GM19438 (cell line): Measurements from ENCODE around the gene MYBPC2.

Source experiments
- ATAC-seq: cut with Tn5 transposase; IDR thresholded peaks from one replicate; pipeline ENCODE4 v1.9.1; 2021; ENCODE audit warnings: low read depth; ENCODE audit not compliant: unreplicated experiment

MYBPC2 gene

DNA sequence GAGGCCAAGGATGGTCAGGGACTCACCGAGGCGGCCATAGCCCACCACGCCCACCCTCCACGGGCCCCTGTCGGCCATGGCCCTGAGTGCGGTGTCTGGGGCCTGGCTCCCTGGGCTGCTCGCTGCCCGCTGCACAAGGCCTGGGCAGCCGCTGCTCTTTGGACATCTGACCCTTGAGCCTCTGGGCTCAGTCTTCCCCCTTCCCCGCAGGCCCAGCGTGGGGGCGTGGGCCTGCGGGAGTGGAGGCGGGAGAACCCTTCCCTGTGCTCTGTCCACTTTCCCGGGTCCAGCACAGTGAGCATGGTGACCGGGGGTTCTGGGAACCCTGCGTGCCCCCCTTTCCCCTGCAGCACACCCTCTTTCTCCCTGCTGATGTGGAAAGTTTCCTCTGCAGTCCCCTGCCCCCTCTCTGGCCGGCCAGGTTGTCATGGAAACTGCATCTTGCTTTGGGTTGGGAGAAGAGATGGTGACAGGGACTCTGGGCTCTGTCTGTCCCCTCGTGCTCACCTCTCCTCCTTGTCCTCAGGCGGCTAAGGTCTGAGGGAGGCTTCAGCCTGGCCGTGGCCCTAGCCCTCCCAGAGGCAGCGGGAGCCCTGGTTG, 81.2 kb downstream of the MYBPC2 start, which contains the start of gene ASPDH:
Gene ASPDH, minus strand, starts transcription at position 168 of the 600 bp plus-strand sequence. Its CDS starts 90 bp downstream, at position 78.
- ATAC-seq = no peak

DNA sequence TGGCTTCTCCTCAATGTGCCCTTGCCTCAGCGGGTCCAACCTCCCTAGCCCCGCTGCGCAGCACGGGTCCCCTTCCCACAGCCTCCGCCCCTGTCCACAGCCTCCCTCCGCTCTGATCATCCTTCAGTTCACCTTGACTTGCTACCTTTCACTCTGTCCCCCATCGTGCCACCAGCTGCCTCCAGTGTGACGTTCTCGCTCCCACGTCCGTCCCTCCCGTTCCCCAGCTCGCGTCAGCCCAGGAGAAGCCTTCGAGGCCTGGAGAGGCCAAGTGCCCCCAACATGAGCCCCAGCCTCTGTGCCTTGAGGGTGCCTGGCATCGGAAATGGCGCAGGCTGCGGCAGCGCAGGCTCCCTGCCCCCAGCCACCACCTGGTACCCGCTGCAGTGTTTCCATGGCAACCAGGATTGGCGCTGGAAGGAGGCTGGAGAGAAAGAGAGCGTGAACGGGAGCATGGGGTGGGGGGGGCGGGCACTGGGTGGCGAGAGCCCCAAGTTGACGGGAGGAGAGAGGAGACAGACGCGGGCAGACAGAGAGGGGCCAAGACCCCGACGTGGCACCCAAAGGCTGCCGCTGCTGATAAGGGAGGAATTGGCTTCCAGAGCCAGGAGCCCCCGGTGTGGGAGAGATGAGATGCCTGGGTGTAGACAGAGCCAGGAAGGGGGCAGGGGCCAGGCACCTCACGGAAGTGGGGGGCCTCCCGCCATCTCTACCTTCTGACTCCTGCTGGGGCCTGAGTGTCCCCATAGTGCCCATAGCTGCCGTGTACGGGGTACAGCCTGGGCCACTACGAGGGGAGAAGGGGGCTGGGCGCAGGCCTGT, 81.9 kb downstream of the MYBPC2 start:
- no peak for ATAC-seq

DNA sequence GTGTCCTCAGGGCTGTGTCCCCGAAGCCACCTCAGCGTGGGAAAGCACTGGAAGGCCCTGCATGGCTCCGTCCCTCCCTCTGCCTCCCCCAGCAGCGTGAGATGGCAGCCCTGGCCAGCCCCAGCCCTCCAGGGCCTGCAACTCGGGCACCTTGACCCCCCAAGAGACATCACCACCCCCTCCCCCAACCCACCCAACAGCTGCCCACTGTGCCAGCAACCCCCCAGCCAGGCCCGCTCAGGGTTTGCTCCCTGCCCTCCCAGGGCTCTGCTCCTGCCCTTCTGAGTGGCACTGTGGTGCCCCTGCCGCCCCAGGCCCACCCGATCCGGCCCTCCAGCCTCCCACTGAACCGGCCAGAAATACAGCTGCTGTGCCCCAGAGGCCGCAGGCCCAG, 82.5 kb downstream of the MYBPC2 start:
- ATAC-seq = no peak
